Measurements from ENCODE around the gene HBZ.

- TF ChIP-seq CTCF (conservative IDR thresholded peaks at IDR 0.05; ENCODE audit: low read length) (no peak), EZH2phosphoT487 (IDR thresholded peaks at IDR 0.05; ENCODE audit: borderline replicate concordance) (no peak)
Measured at GRCh38 chr16:155031-155398, 2.6 kb downstream of the HBZ start.
